Ectodermal cell (in vitro differentiated cells): ENCODE measurements around the gene ZCCHC7.
A peak's percentile ranks its signal among the peaks of the same experiment; 100 is the strongest.
"Not testable (repeated sequence)": the region's sequence is repeated elsewhere in the genome, so short reads cannot be mapped to it uniquely, and the experiment has no call there.

Experiments used
- H3K27ac ChIP-seq: 2 replicates; pipeline ENCODE4 v1.7.0; 2013; ENCODE audit warnings: mild to moderate bottlenecking, low read depth, low read length; ENCODE audit not compliant: insufficient read depth, poor library complexity, severe bottlenecking
- H3K27me3 ChIP-seq: 2 replicates; pipeline ENCODE4 v1.7.0; 2013; ENCODE audit warnings: mild to moderate bottlenecking, low read length; ENCODE audit not compliant: insufficient read depth, control insufficient read depth, poor library complexity, severe bottlenecking
- H3K36me3 ChIP-seq: one replicate; pipeline ENCODE4 v1.7.0; 2013; ENCODE audit warnings: low read length; ENCODE audit not compliant: control insufficient read depth, insufficient read depth
- H3K4me1 ChIP-seq: one replicate; pipeline ENCODE4 v1.7.0; 2013; ENCODE audit warnings: low read length; ENCODE audit not compliant: control insufficient read depth, insufficient read depth
- H3K4me3 ChIP-seq: 2 replicates; pipeline ENCODE4 v1.7.0; 2013; ENCODE audit warnings: low read depth, low read length, control low read depth; ENCODE audit not compliant: insufficient read depth
- H3K9me3 ChIP-seq: 2 replicates; pipeline ENCODE4 v1.7.0; 2013; ENCODE audit warnings: mild to moderate bottlenecking, low read length, moderate library complexity; ENCODE audit not compliant: control insufficient read depth
- WGBS, 2 experiments: methylation state at CpG; one replicate each; pipeline ENCODE4 v1.1.7; 2013; ENCODE audit warnings: missing lambda C conversion rate in 2 of 2; 5-methylcytosine and 5-hydroxymethylcytosine counted together

The ZCCHC7 gene

DNA sequence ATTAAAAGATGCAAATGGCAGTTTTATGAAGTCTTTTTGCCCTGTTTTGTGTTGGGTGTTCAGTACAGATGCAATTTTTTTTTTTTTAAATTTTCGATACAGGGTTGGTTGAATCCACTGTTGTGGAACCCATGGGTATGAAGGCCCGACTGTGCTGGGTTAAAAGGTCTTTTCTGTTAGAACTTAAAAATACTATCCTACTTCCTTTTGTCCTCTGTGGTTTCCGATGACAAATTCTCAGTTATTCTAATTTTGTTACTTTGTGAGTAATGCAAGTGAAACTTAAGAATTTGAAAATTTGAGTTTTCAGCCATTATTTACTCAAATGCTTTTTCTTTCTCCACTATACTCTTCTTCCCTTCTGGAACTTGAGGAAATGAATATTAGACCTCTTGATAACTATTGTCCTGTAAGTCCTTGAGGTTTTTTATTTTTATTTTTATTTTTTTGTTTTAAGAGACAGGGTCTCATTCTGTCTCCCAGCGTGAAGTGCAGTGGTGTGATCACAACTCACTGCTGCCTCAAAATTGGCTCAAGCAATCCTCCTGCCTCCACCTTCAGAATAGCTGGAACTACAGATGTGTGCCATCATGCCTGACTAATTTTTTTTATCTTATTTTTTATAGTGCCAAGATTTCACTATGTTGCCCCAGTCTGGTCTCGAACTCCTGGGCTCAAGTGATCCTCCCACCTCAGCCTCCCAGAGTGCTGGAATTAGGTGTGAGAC, 67.5 kb downstream of the ZCCHC7 start:
- Histone ChIP-seq H3K27ac (no peak overlapping the region), H3K4me3 (no peak overlapping the region), H3K4me1 (peaks cover 17% of the 10 kb centered on the region), H3K36me3 (no peaks in the 10 kb centered on the region), H3K27me3 (no peaks in the 10 kb centered on the region), H3K9me3 (no peaks in the 10 kb centered on the region)
- 91 to 93% methylated on average over 4 to 5 of the region's 5 CpGs for WGBS, 2 experiments

GRCh38 chr9:37190739-37191138, 70.4 kb downstream of the ZCCHC7 start:
- not testable (repeated sequence) for H3K27ac ChIP-seq, H3K4me3 ChIP-seq, H3K27me3 ChIP-seq, H3K36me3 ChIP-seq, H3K9me3 ChIP-seq
- WGBS, 2 experiments, result 86 to 89% methylated on average over 13 of the region's 13 CpGs
- H3K4me1 ChIP-seq, result peaks cover 30% of the 10 kb centered on the region

DNA sequence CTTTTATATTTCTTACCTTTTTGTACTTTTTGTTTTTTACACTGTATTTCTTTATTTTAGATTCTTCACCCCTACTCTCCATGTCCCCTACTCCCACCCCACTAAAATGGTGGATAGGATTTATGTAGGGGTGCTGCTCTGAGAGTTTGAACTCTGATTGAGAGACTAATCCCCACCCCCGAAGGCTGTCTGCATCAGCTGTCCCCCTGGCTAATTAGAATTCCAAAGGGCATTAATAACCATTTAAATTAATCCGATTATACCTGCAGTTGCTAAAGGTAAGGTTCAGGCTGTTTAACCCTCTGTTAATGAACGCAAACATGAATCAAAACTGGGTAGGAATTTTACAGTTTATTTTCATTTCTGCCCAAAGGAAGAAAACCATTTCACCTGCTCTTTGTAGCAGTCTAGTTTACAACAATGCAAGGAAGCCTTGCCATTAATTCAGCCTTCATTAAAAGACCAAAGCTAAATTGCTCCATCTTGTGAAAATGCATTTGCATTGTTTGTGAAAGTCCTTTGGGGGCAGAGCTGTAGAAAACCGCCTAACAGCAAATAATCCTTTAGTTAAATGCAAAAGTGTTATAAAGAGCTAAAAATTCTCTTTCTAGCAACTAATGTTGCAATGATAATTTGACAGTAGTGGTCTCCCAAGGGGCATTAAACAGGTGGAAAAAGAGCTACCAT, 71.2 kb downstream of the ZCCHC7 start:
- Histone ChIP-seq H3K36me3 (no peaks in the 10 kb centered on the region), H3K27ac (peak overlapping the region; percentile 51)
- 29 to 31% methylated on average over 4 of the region's 4 CpGs for WGBS, 2 experiments

DNA sequence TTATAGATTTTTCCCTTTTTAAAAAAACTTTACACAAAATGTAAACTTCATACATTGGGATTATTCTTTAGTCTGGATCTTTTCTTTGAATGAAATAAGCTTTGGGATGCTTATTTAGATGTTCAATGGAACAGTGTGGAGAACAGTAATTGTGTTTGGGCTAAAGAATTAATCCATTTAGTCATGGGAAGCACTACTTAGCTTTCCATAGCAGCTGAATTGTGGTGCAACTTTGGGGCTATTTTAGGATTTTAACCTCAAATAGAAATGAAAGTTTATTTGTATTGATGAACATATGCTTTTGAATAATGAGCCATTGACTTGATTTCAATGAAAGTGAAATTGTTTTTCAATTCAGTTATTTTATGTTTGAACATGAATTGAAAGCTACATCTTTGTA, 72.4 kb downstream of the ZCCHC7 start:
- peaks cover 35% of the 10 kb centered on the region for H3K4me1 ChIP-seq
- H3K9me3 ChIP-seq, result no peaks in the 10 kb centered on the region
- H3K4me3 ChIP-seq, result no peak overlapping the region
- no peak overlapping the region for H3K27ac ChIP-seq
- no peaks in the 10 kb centered on the region for H3K36me3 ChIP-seq
- no peaks in the 10 kb centered on the region for H3K27me3 ChIP-seq

More for the DNA sequence above, 71.2 kb downstream of the ZCCHC7 start:
- Histone ChIP-seq H3K4me3 (peak overlapping the region; percentile 5), H3K9me3 (no peaks in the 10 kb centered on the region), H3K4me1 (peaks cover 35% of the 10 kb centered on the region), H3K27me3 (no peaks in the 10 kb centered on the region)

DNA sequence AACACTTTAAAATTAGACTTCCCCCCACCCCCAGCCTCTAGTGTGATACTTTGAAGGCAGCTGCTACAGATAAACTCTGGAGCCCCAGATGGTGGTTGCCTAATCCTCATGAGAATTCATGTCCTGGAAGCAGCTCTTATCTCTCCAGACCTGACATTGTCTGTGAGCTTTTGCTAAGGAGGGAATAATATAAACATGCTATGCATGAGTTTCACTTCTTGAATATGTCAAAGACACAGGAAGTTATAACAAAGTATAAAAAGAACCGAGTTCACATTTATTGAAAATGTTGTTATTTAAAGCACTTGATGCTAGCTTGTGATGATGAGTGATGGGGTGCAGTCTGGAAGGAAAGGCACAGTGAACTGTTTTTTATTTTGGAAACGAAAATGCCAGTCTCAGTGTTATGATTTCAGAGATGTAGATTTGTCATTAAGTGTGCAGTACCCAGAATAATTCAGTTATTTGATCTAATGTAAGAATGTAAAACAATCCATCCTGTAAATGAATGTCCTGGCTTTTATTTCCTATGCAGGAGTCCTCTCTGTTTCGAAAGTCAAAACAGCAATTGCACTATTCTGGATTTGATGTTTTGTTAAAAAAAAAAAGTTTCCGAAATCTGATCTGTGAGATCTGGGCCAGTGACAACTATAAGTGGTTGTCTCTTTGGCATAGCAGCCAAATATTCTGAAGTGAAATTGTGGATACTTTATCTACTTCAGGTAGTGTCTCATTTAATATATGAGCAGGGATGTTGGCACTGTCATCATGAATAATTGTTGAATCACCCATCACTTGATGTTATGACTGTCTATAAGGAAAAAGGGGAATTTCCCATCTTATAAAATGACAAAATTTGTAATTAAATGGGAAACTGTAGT, 77.0 kb downstream of the ZCCHC7 start:
- Histone ChIP-seq H3K4me1 (peaks cover 31% of the 10 kb centered on the region), H3K36me3 (no peaks in the 10 kb centered on the region), H3K4me3 (no peak overlapping the region), H3K27ac (no peak overlapping the region), H3K27me3 (no peaks in the 10 kb centered on the region), H3K9me3 (no peaks in the 10 kb centered on the region)
- 67% methylated on average over 4 of the region's 4 CpGs for WGBS, 2 experiments

DNA sequence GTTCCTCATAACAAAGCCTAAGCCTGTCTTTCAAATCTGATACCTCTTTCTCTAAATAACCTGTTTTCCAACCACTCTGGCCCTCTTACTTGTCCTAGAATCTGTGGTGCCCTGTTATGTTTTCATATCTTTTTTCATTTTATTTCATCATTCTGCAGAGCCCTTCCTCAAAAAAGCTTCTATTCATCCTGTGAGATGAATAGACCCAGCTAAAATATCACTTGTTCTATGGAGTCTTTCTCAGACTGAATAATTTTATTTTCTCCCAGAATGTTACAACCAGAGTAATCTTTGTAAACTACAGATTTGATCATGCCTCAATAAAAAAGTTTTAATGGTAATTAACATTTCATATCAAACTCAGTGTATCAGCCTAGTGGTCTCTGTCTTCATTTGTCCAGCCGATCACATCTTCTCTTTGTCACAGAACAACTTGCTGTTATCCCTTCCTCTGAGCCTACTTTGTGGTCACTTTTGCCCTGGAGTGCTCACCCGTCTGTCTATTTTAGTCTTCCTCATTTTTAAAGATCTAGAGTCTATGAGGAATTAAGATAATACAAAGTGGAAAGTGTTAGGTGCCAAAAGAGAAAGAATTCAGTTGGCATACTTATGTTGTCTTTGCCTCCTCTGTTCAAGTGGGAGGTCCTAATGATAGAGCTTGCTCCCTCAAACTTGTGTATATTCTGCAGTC, 77.8 kb downstream of the ZCCHC7 start:
- Histone ChIP-seq H3K27ac (no peak overlapping the region), H3K9me3 (no peaks in the 10 kb centered on the region), H3K4me3 (no peak overlapping the region), H3K36me3 (no peaks in the 10 kb centered on the region), H3K27me3 (no peaks in the 10 kb centered on the region), H3K4me1 (peaks cover 26% of the 10 kb centered on the region)
- 90 to 92% methylated on average over 2 of the region's 2 CpGs for WGBS, 2 experiments

DNA sequence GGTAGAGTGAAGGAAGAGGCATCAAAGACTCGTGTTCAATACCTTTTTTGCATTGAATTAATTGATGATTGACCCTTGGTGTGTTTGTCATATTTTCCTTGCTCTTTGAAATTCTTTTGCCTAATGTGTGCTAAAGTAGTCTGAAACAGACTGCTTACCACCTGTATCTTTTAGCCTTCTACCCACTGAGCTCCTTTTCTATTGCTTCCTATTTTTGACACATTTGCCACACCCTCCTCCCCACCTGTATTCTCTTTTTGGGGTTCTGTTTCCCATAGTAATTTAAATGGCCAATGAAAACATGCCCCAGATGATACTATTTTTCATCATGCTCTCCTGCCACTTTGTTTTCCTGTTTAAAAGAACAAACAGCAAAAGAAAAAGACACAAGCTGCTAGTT, 78.5 kb downstream of the ZCCHC7 start:
- Histone ChIP-seq H3K27ac (no peak overlapping the region), H3K4me1 (peaks cover 20% of the 10 kb centered on the region)
- 85 to 89% methylated on average over 1 of the region's 1 CpG for WGBS, 2 experiments

GRCh38 chr9:37200433-37201005, 80.1 kb downstream of the ZCCHC7 start:
- WGBS, 2 experiments, result 84 to 91% methylated on average over 1 of the region's 1 CpG
- no peaks in the 10 kb centered on the region for H3K27me3 ChIP-seq
- peaks cover 14% of the 10 kb centered on the region for H3K4me1 ChIP-seq
- no peak overlapping the region for H3K27ac ChIP-seq
- H3K9me3 ChIP-seq, result no peaks in the 10 kb centered on the region
- H3K36me3 ChIP-seq, result no peaks in the 10 kb centered on the region
- H3K4me3 ChIP-seq, result no peak overlapping the region

More for the DNA sequence above, 78.5 kb downstream of the ZCCHC7 start:
- Histone ChIP-seq H3K9me3 (no peaks in the 10 kb centered on the region), H3K4me3 (no peak overlapping the region), H3K27me3 (no peaks in the 10 kb centered on the region), H3K36me3 (no peaks in the 10 kb centered on the region)

- no peak overlapping the region for H3K27ac ChIP-seq
- H3K4me1 ChIP-seq, result peaks cover 8% of the 10 kb centered on the region
- H3K9me3 ChIP-seq, result no peaks in the 10 kb centered on the region
- WGBS, 2 experiments, result no CpG with 5 or more reads among the region's 1 CpG
- no peaks in the 10 kb centered on the region for H3K36me3 ChIP-seq
- H3K27me3 ChIP-seq, result no peaks in the 10 kb centered on the region
- no peak overlapping the region for H3K4me3 ChIP-seq
Measured at GRCh38 chr9:37201581-37201980, 81.2 kb downstream of the ZCCHC7 start.
